Fibroblast of lung (primary cell): ENCODE data around the gene GCKR. TPM values are rescaled to one million over a fixed set of nuclear protein-coding genes. Genes with fewer than 3 reads are reported as not detected.
"Not testable (repeated sequence)": the region's sequence is repeated elsewhere in the genome, so short reads cannot be mapped to it uniquely, and the experiment has no call there.

Experiments
- DNase-seq, 2 donors: peaks; one replicate each; pipeline versions ENCODE4 v3.0.0 to v3.0.0-alpha.2; 2010; ENCODE audit warnings: low read depth in 2 of 2
- H2AFZ ChIP-seq: 2 replicates; pipeline ENCODE4 v1.5.1; 2012; ENCODE audit warnings: low read length, control low read depth, inconsistent platforms
- H3K27ac ChIP-seq: 2 replicates; pipeline ENCODE4 v1.5.1; 2011; ENCODE audit warnings: low read length, control low read depth; ENCODE audit not compliant: insufficient read depth
- H3K27me3 ChIP-seq: 2 replicates; pipeline ENCODE4 v1.5.1; 2011; ENCODE audit warnings: mild to moderate bottlenecking, low read length; ENCODE audit not compliant: control insufficient read depth, insufficient read depth
- H3K36me3 ChIP-seq: 2 replicates; pipeline ENCODE4 v1.5.1; 2011; ENCODE audit warnings: low read length; ENCODE audit not compliant: control insufficient read depth, insufficient read depth
- H3K4me1 ChIP-seq: 2 replicates; pipeline ENCODE4 v1.5.1; 2011; ENCODE audit warnings: low read length; ENCODE audit not compliant: control insufficient read depth, insufficient read depth; ENCODE audit errors: extremely low read depth
- H3K4me2 ChIP-seq: 2 replicates; pipeline ENCODE4 v1.5.1; 2011; ENCODE audit warnings: low read length, control low read depth; ENCODE audit not compliant: insufficient read depth; ENCODE audit errors: extremely low read depth
- H3K4me3 ChIP-seq, 4 experiments: fragments of 200-600 bp in 1 of 4; sonication (generic) in 1 of 4; replicated peaks in 1 of 4; 2 replicates each; pipeline ENCODE4 v1.5.1; 2011 to 2016; ENCODE audit warnings: low read length in 4 of 4, low read depth in 3 of 4, mild to moderate bottlenecking in 3 of 4, control low read depth in 2 of 4, inconsistent platforms in 1 of 4, mixed read lengths in 1 of 4; ENCODE audit not compliant: insufficient read depth in 1 of 4; ENCODE audit errors: control extremely low read depth in 1 of 4
- H3K79me2 ChIP-seq: 2 replicates; pipeline ENCODE4 v1.5.1; 2012; ENCODE audit warnings: mild to moderate bottlenecking, low read length, inconsistent platforms; ENCODE audit not compliant: control insufficient read depth, insufficient read depth
- H3K9ac ChIP-seq: 2 replicates; pipeline ENCODE4 v1.5.1; 2011; ENCODE audit warnings: mild to moderate bottlenecking, low read length, control low read depth; ENCODE audit not compliant: insufficient read depth
- H3K9me3 ChIP-seq: 2 replicates; pipeline ENCODE4 v1.5.1; 2012; ENCODE audit warnings: low read depth, low read length; ENCODE audit not compliant: control insufficient read depth, insufficient read depth
- H4K20me1 ChIP-seq: 2 replicates; pipeline ENCODE4 v1.5.1; 2011; ENCODE audit warnings: low read length; ENCODE audit not compliant: control insufficient read depth, insufficient read depth; ENCODE audit errors: extremely low read depth
- EZH2 ChIP-seq: IDR thresholded peaks from 2 replicates; pipeline ENCODE4 v1.5.1; 2012; ENCODE audit warnings: low read length, control low read depth, mild to moderate bottlenecking; ENCODE audit errors: missing control alignments
- polyA plus RNA-seq, 2 donors: library from polyadenylated mRNA; depleted of rRNA in 1 of 2; stranded (reverse) in 1 of 2; unstranded in 1 of 2; fragments of >200 nt; gene quantifications; 2 replicates each; pipeline ENCODE4 v1.2.1, GENCODE V29; 2011 to 2012; ENCODE audit warnings: missing spikeins in 1 of 2
- total RNA-seq: library from RNA; depleted of rRNA; stranded (reverse); fragments of >200 nt; gene quantifications from 2 replicates; pipeline ENCODE4 v1.2.1, GENCODE V29; 2014
- TF ChIP-seq, protein P1 (sequence below), 2 donors: IDR thresholded peaks in 1 of 2; conservative IDR thresholded peaks in 1 of 2; 1 replicate in 1 of 2; 2 replicates in 1 of 2; pipeline ENCODE4 v1.5.1; 2011 to 2012; ENCODE audit warnings: low read length in 2 of 2, control low read depth in 1 of 2, inconsistent platforms in 1 of 2, low read depth in 1 of 2, mild to moderate bottlenecking in 1 of 2

GCKR gene
- total and polyA plus RNA-seq, 2 donors (not counting 1 experiment from before 2014, with no cell fraction given), result 0.16 to 0.50 TPM

DNA sequence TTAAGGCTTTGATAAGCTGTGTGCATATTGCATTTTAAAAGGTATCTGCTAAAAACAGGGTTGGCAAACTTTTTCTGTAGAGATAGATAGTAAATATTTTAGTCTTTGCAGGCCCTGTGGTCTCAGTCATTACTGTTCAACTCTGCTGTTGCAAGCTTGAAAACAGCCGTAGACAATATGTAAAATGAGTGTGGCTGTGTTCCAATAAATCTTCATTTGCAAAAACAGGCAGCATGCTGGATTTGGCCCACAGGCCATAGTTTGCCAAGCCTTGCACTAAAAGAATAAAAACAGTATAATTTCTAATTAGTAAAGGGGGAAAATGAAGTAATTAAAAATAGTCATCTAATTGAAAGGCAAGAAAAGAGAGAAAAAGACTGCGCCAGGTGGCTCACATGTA, 35.3 kb downstream of the GCKR start:
- H3K27me3 ChIP-seq, result peaks cover 2% of the 10 kb centered on the region
- H3K4me3 ChIP-seq, result no peak overlapping the region
- DNase-seq, result no peak
- no peak overlapping the region for H2AFZ ChIP-seq
- no peaks in the 10 kb centered on the region for H3K9me3 ChIP-seq
- no peak overlapping the region for H3K4me2 ChIP-seq
- no peaks in the 10 kb centered on the region for H3K36me3 ChIP-seq
- TF ChIP-seq, protein P1, sequence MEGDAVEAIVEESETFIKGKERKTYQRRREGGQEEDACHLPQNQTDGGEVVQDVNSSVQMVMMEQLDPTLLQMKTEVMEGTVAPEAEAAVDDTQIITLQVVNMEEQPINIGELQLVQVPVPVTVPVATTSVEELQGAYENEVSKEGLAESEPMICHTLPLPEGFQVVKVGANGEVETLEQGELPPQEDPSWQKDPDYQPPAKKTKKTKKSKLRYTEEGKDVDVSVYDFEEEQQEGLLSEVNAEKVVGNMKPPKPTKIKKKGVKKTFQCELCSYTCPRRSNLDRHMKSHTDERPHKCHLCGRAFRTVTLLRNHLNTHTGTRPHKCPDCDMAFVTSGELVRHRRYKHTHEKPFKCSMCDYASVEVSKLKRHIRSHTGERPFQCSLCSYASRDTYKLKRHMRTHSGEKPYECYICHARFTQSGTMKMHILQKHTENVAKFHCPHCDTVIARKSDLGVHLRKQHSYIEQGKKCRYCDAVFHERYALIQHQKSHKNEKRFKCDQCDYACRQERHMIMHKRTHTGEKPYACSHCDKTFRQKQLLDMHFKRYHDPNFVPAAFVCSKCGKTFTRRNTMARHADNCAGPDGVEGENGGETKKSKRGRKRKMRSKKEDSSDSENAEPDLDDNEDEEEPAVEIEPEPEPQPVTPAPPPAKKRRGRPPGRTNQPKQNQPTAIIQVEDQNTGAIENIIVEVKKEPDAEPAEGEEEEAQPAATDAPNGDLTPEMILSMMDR (conservative IDR thresholded peaks at IDR 0.05 in 1 of 2, IDR thresholded peaks at IDR 0.05 in 1 of 2; ENCODE audit: low read depth in 1 of 2, low read length in 2 of 2), result no peak
- no peak for TF ChIP-seq EZH2
- no peak overlapping the region for H3K9ac ChIP-seq
- H3K27ac ChIP-seq, result no peak overlapping the region
- H4K20me1 ChIP-seq, result no peaks in the 10 kb centered on the region
- no peaks in the 10 kb centered on the region for H3K4me1 ChIP-seq
- no peaks in the 10 kb centered on the region for H3K79me2 ChIP-seq

DNA sequence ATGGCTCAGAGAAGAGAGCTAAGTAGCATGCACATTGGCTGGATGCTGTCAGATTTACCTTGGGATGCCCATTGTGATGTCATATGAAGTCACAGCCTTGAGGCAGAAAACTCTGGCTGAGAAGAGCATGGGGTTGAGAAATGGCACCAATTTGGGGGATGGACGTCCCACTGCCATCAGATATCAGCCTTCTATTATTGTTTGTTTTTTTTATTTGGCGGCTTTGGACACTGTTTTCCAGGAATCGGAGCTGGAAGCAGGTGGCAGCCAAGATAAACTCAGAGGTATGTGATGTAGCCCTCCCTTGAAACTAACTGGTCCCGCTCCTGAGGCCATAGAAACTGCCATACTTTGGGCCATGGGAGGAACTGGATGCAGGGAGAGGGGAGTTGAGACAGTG, 40.6 kb downstream of the GCKR start:
- no peaks in the 10 kb centered on the region for H3K79me2 ChIP-seq
- H3K27me3 ChIP-seq, result peaks cover 3% of the 10 kb centered on the region
- TF ChIP-seq, protein P1 (conservative IDR thresholded peaks at IDR 0.05 in 1 of 2, IDR thresholded peaks at IDR 0.05 in 1 of 2; ENCODE audit: low read depth in 1 of 2, low read length in 2 of 2), result no peak
- H3K4me3 ChIP-seq, result no peak overlapping the region
- no peaks in the 10 kb centered on the region for H3K36me3 ChIP-seq
- no peak overlapping the region for H3K4me2 ChIP-seq
- no peaks in the 10 kb centered on the region for H3K4me1 ChIP-seq
- no peak for DNase-seq
- no peaks in the 10 kb centered on the region for H4K20me1 ChIP-seq
- H3K27ac ChIP-seq, result no peak overlapping the region
- H2AFZ ChIP-seq, result no peak overlapping the region
- H3K9me3 ChIP-seq, result no peaks in the 10 kb centered on the region
- H3K9ac ChIP-seq, result no peak overlapping the region

DNA sequence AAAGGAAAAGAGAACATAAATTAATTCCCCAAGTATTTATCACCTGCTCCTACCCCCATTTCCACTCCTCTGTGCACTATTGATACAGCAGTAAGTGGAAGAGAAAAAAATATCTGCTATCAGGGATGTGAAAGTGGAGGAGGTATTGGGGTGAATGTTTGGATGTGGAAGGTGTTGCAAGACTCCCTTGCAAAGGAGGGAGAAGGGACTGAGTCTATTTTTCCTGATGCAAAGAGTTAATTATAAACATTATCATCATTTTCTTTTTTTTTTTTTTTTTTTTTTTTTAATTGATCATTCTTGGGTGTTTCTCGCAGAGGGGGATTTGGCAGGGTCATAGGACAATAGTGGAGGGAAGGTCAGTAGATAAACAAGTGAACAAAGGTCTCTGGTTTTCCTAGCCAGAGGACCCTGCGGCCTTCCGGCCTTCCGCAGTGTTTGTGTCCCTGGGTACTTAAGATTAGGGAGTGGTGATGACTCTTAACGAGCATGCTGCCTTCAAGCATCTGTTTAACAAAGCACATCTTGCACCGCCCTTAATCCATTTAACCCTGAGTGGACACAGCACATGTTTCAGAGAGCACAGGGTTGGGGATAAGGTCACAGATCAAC, 42.3 kb downstream of the GCKR start:
- H3K27me3 ChIP-seq, H4K20me1 ChIP-seq, H3K4me2 ChIP-seq, H3K9ac ChIP-seq, H3K4me3 ChIP-seq, H3K36me3 ChIP-seq, DNase-seq, H3K79me2 ChIP-seq, H3K27ac ChIP-seq, H3K9me3 ChIP-seq, H2AFZ ChIP-seq, H3K4me1 ChIP-seq: not testable (repeated sequence)

DNA sequence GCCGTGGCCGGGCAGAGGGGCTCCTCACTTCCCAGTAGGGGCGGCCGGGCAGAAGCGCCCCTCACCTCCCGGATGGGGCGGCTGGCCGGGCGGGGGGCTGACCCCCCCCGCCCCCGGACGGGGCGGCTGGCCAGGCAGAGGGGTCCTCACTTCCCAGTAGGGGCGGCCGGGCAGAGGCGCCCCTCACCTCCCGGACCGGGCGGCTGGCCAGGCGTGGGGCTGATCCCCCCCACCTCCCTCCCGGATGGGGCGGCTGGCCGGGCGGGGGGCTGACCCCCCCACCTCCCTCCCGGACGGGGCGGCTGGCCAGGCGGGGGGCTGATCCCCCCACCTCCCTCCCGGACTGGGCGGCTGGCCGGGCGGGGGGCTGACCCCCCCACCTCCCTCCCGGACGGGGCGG, 43.0 kb downstream of the GCKR start:
- not testable (repeated sequence) for H3K27me3 ChIP-seq, H4K20me1 ChIP-seq, H3K4me1 ChIP-seq, H3K79me2 ChIP-seq, H3K9me3 ChIP-seq, H3K4me3 ChIP-seq, H3K4me2 ChIP-seq, H3K36me3 ChIP-seq, H2AFZ ChIP-seq, H3K9ac ChIP-seq, H3K27ac ChIP-seq, DNase-seq
